ENCODE measurements around the gene NRL.

NRL gene

GRCh38 chr14:24150061-24150460 is 35.3 kb upstream of the NRL start:
- peaks cover 60% of the 10 kb centered on the region for H3K36me3 ChIP-seq
- no peak overlapping the region for H3K4me3 ChIP-seq (ENCODE audit: low read depth, low read length)
- TF ChIP-seq CTCF (IDR thresholded peaks at IDR 0.05; ENCODE audit: low read depth, low read length) = no peak
- H3K27ac ChIP-seq = no peak overlapping the region
- no peaks in the 10 kb centered on the region for H3K9me3 ChIP-seq (ENCODE audit: severe bottlenecking)
- DNase-seq = no peak
- H3K27me3 ChIP-seq (ENCODE audit: insufficient read depth, low read depth, severe bottlenecking) = no peaks in the 10 kb centered on the region

- no peaks in the 10 kb centered on the region for H3K9me3 ChIP-seq (ENCODE audit: severe bottlenecking)
- no peak for TF ChIP-seq CTCF (IDR thresholded peaks at IDR 0.05; ENCODE audit: low read depth, low read length)
- H3K4me3 ChIP-seq (ENCODE audit: low read depth, low read length) = no peak overlapping the region
- H3K27me3 ChIP-seq (ENCODE audit: insufficient read depth, low read depth, severe bottlenecking) = no peaks in the 10 kb centered on the region
- H3K27ac ChIP-seq = no peak overlapping the region
- peaks cover 59% of the 10 kb centered on the region for H3K36me3 ChIP-seq
- DNase-seq = no peak
These were observed 34.7 kb upstream of the NRL start for GRCh38 chr14:24149302-24149969.

- no peak for TF ChIP-seq CTCF (IDR thresholded peaks at IDR 0.05; ENCODE audit: low read depth, low read length)
- Histone ChIP-seq H3K27me3 (ENCODE audit: insufficient read depth, low read depth, severe bottlenecking) (no peaks in the 10 kb centered on the region), H3K9me3 (ENCODE audit: severe bottlenecking) (no peaks in the 10 kb centered on the region), H3K27ac (peak overlapping the region; percentile 72), H3K36me3 (peaks cover 60% of the 10 kb centered on the region), H3K4me3 (ENCODE audit: low read depth, low read length) (peak overlapping the region; percentile 83)
- DNase-seq = no peak
These were observed 33.1 kb upstream of the NRL start for GRCh38 chr14:24147761-24148428.

- Histone ChIP-seq H3K36me3 (peaks cover 53% of the 10 kb centered on the region), H3K27me3 (ENCODE audit: insufficient read depth, low read depth, severe bottlenecking) (no peaks in the 10 kb centered on the region), H3K4me3 (ENCODE audit: low read depth, low read length) (peak within 1 kb of the TSS; percentile 83), H3K9me3 (ENCODE audit: severe bottlenecking) (no peaks in the 10 kb centered on the region), H3K27ac (peak within 1 kb of the TSS; percentile 76)
- no peak for TF ChIP-seq CTCF (IDR thresholded peaks at IDR 0.05; ENCODE audit: low read depth, low read length)
- peak; percentile 98 for DNase-seq
These were observed 32.4 kb upstream of the NRL start, which contains the start of gene RNF31 for GRCh38 chr14:24146978-24147760. Gene RNF31 (plus strand): TSS chr14:24147498. CDS start chr14:24147699, 201 bp downstream.

GRCh38 chr14:24146453-24146977 is 31.8 kb upstream of the NRL start, which contains the start of gene PSME2:
Gene PSME2 (minus strand): TSS chr14:24146610. CDS start chr14:24146581, 29 bp downstream.
- Histone ChIP-seq H3K27me3 (ENCODE audit: insufficient read depth, low read depth, severe bottlenecking) (no peaks in the 10 kb centered on the region), H3K27ac (peak within 1 kb of the TSS; percentile 76), H3K9me3 (ENCODE audit: severe bottlenecking) (no peaks in the 10 kb centered on the region), H3K36me3 (peaks cover 46% of the 10 kb centered on the region), H3K4me3 (ENCODE audit: low read depth, low read length) (peak within 1 kb of the TSS; percentile 83)
- DNase-seq = peak; percentile 99
- no peak for TF ChIP-seq CTCF (IDR thresholded peaks at IDR 0.05; ENCODE audit: low read depth, low read length)

Measured in WERI-Rb-1 (cell line).